PFSK-1 (cell line): ENCODE results near the gene SERPINF2.

Experiments used
- FOXP2 ChIP-seq: optimal IDR thresholded peaks from 2 replicates; pipeline ENCODE3; 2011; ENCODE audit warnings: borderline replicate concordance, control low read depth, inconsistent platforms; ENCODE audit not compliant: insufficient read depth; ENCODE audit errors: extremely low read length, extremely low read depth
- POLR2AphosphoS5 ChIP-seq: IDR thresholded peaks from 2 replicates; pipeline ENCODE4 v1.6.1; 2012; ENCODE audit warnings: low read depth, mild to moderate bottlenecking, control low read depth, low read length, moderate library complexity
- REST ChIP-seq, 2 experiments: IDR thresholded peaks; 2 replicates each; pipeline versions ENCODE4 v1.6.1 to v1.8.0; 2011 to 2012; ENCODE audit warnings: low read depth in 2 of 2, low read length in 2 of 2, control low read depth in 1 of 2, inconsistent platforms in 1 of 2, mild to moderate bottlenecking in 1 of 2, moderate library complexity in 1 of 2; ENCODE audit not compliant: insufficient read depth in 1 of 2
- SIN3A ChIP-seq: IDR thresholded peaks from 2 replicates; pipeline ENCODE4 v1.6.1; 2012; ENCODE audit warnings: mild to moderate bottlenecking, low read length, moderate library complexity, borderline replicate concordance; ENCODE audit not compliant: insufficient read depth
- TAF1 ChIP-seq: IDR thresholded peaks from 2 replicates; pipeline ENCODE4 v1.6.1; 2012; ENCODE audit warnings: low read length, control low read depth, borderline replicate concordance; ENCODE audit not compliant: insufficient read depth

SERPINF2 gene

GRCh38 chr17:1786708-1787107, 44.0 kb downstream of the SERPINF2 start:
- no peak for TF ChIP-seq POLR2AphosphoS5
- TF ChIP-seq FOXP2: no peak
- TF ChIP-seq REST (IDR thresholded peaks at IDR 0.05; ENCODE audit: insufficient read depth in 1 of 2, low read depth in 2 of 2, low read length in 2 of 2): no peak
- TF ChIP-seq TAF1: no peak
- no peak for TF ChIP-seq SIN3A

GRCh38 chr17:1787301-1787902, 44.7 kb downstream of the SERPINF2 start:
- TF ChIP-seq TAF1: peak; percentile 11; the same call in 1 of the 2 replicates
- no peak for TF ChIP-seq POLR2AphosphoS5
- TF ChIP-seq FOXP2: peak; percentile 53
- TF ChIP-seq REST (IDR thresholded peaks at IDR 0.05; ENCODE audit: insufficient read depth in 1 of 2, low read depth in 2 of 2, low read length in 2 of 2): no peak

GRCh38 chr17:1789936-1790335, 47.3 kb downstream of the SERPINF2 start:
- TF ChIP-seq FOXP2 (no peak), TAF1 (no peak), POLR2AphosphoS5 (no peak)

GRCh38 chr17:1792495-1793446, 50.1 kb downstream of the SERPINF2 start:
- TF ChIP-seq POLR2AphosphoS5 (no peak), TAF1 (no peak), REST (IDR thresholded peaks at IDR 0.05; ENCODE audit: insufficient read depth in 1 of 2, low read depth in 2 of 2, low read length in 2 of 2) (no peak), FOXP2 (no peak), SIN3A (no peak)

DNA sequence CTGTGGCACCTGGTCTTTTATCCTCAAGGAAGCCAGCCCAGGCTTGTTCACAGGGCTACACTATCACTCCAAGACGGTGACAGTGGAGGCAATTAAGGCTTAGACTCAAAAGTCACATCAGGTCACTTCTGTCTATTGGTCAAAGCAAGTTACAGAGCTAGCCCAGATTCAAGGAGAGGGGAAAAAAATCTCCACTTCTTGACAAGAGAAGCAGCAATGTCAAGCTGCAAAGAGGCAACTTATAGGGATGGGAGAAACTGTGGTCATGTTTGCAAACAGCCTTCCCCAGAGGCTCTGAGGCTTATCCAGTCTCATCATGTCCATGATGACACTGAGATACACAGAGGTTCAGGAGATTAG, 50.8 kb downstream of the SERPINF2 start:
- TF ChIP-seq TAF1 (no peak), POLR2AphosphoS5 (no peak), FOXP2 (no peak), SIN3A (no peak)

DNA sequence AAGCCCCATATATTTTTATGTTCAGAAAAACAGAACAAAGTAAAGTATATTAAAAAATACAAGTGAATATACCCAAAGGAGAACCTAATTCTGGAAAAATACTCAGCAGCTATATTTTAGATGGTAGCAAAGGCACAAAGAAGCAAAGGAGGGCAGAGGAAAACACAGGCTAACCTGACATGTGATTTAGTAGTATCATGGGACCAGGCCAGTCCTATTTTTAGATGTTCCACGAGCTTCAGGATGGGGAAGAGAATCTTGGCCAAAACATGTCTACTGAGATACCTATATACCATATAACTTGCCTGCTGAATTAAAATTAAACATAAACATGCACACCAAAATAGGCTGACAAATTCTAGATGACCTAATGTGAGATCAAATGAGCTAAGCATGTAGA, 54.1 kb downstream of the SERPINF2 start:
- TF ChIP-seq TAF1: no peak
- TF ChIP-seq FOXP2: no peak
- TF ChIP-seq SIN3A: no peak
- TF ChIP-seq POLR2AphosphoS5: no peak
- no peak for TF ChIP-seq REST (IDR thresholded peaks at IDR 0.05; ENCODE audit: insufficient read depth in 1 of 2, low read depth in 2 of 2, low read length in 2 of 2)
